OCI-LY7 (cell line): ENCODE measurements around the gene CLSTN2. TPM values are rescaled to one million over a fixed set of nuclear protein-coding genes. Genes with fewer than 3 reads are reported as not detected.

Experiments
- BruUV-seq: library from RNA; stranded (reverse); fragments of 400-500 nt; replicated peaks from 2 replicates; lab custom pipeline; 2021; lab: Mats Ljungman, UMichigan
- CTCF ChIA-PET: fragments of 300-600 bp; sonication (Branson Sonifier 250); formaldehyde crosslinking; loops from one replicate; lab custom pipeline; 2022; ENCODE audit warnings: antibody characterized with exemption; ENCODE audit not compliant: unreplicated experiment; lab: Charles Lee
- POLR2A ChIA-PET: fragments of 300-600 bp; sonication (Branson Sonifier 250); formaldehyde crosslinking; loops from one replicate; lab custom pipeline; 2022; ENCODE audit warnings: antibody characterized with exemption; lab: Charles Lee
- DNase-seq: peaks from one replicate; pipeline ENCODE4 v3.0.0-alpha.2; 2015; ENCODE audit warnings: low spot score
- H2AFZ ChIP-seq: fragments of 200-600 bp; sonication (generic), shearing (Covaris generic); 2 replicates; pipeline ENCODE4 v1.6.1; 2014; ENCODE audit warnings: mild to moderate bottlenecking, antibody characterized with exemption, low read length, moderate library complexity
- H3K27ac ChIP-seq: fragments of 200-600 bp; sonication (generic); 2 replicates; pipeline ENCODE4 v1.5.1; 2014; ENCODE audit warnings: mixed run types, low read depth, mild to moderate bottlenecking, moderate library complexity, low read length, inconsistent platforms; ENCODE audit not compliant: poor library complexity, severe bottlenecking
- H3K36me3 ChIP-seq: fragments of 200-600 bp; sonication (generic); 2 replicates; pipeline ENCODE4 v1.6.1; 2014; ENCODE audit warnings: mild to moderate bottlenecking, antibody characterized with exemption, low read length, moderate library complexity, mixed read lengths; ENCODE audit not compliant: insufficient read depth
- H3K4me1 ChIP-seq: fragments of 200-600 bp; sonication (generic); 2 replicates; pipeline ENCODE4 v1.5.1; 2014; ENCODE audit warnings: mild to moderate bottlenecking, low read length; ENCODE audit not compliant: insufficient read depth, poor library complexity, severe bottlenecking
- H3K4me2 ChIP-seq: fragments of 200-600 bp; sonication (generic); 2 replicates; pipeline ENCODE4 v1.6.1; 2014; ENCODE audit warnings: mild to moderate bottlenecking, low read length
- H3K4me3 ChIP-seq: fragments of 200-600 bp; sonication (generic); 2 replicates; pipeline ENCODE4 v1.5.1; 2014; ENCODE audit warnings: mild to moderate bottlenecking, low read depth, low read length; ENCODE audit not compliant: poor library complexity, severe bottlenecking
- H3K79me2 ChIP-seq: fragments of 200-600 bp; sonication (generic); 2 replicates; pipeline ENCODE4 v1.6.1; 2016; ENCODE audit warnings: low read depth, mild to moderate bottlenecking, low read length, moderate library complexity, mixed read lengths; ENCODE audit not compliant: insufficient read depth
- H3K9me2 ChIP-seq: fragments of 200-600 bp; sonication (generic); 2 replicates; pipeline ENCODE4 v1.6.1; 2016; ENCODE audit warnings: mild to moderate bottlenecking, low read length, mixed read lengths; ENCODE audit not compliant: insufficient read depth
- H3K9me3 ChIP-seq: fragments of 200-600 bp; sonication (generic); 2 replicates; pipeline ENCODE4 v1.6.1; 2014; ENCODE audit warnings: mild to moderate bottlenecking, mixed run types, low read length, mixed read lengths
- H4K20me1 ChIP-seq: fragments of 200-600 bp; sonication (generic); 2 replicates; pipeline ENCODE4 v1.6.1; 2014; ENCODE audit warnings: mild to moderate bottlenecking, antibody characterized with exemption, low read length, moderate library complexity, mixed read lengths; ENCODE audit not compliant: insufficient read depth
- EZH2phosphoT487 ChIP-seq: fragments of 200-600 bp; sonication (generic); IDR thresholded peaks from 2 replicates; pipeline ENCODE4 v1.6.1; 2018; ENCODE audit warnings: low read depth, borderline replicate concordance, mild to moderate bottlenecking, mixed run types, antibody characterized with exemption, low read length, moderate library complexity, mixed read lengths
- intact Hi-C: fragments of 100-400 bp; cut with micrococcal nuclease; formaldehyde crosslinking; loops from one replicate; pipeline ENCODE4 v1.10.0; 2022; ENCODE audit not compliant: unreplicated experiment
- total RNA-seq, 2 experiments: library from RNA; depleted of rRNA in 1 of 2; stranded (reverse); fragments of >200 nt in 1 of 2; shearing (Covaris generic) in 1 of 2; gene quantifications; 2 replicates each; pipeline ENCODE4 v1.2.3, GENCODE V29; 2014 to 2022
- TF ChIP-seq, protein P1 (sequence below): fragments of 200-600 bp; sonication (generic); conservative IDR thresholded peaks from 2 replicates; pipeline ENCODE4 v1.5.1; 2014; ENCODE audit warnings: mild to moderate bottlenecking, antibody characterized with exemption, low read length, moderate library complexity, mixed read lengths

CLSTN2 gene
- total RNA-seq, 2 experiments from 2014 or later: not detected

DNA sequence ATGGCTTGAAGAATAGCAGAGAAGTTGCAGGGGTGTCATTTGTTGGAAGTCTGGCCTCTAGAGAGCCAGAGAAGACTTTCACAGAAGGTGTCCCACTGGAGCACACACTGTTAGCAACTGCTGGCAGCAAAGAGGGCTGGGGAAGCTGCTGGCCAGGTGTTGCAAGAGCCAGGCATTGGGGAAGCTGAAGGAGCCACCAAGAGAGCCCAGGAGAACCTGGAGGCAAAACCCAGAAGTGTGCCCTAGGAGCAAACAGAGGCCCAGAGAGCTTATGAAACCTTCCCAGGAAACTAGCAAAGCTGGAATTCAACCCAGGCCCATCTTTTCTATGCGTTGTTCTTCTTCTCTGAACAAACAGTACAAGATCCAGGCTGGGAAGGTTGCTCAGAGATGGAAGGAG lies 610.2 kb downstream of the CLSTN2 start:
- Histone ChIP-seq H3K9me2 (no peaks in the 10 kb centered on the region), H3K4me1 (peaks cover 15% of the 10 kb centered on the region)
- no TSS peak for BruUV-seq

DNA sequence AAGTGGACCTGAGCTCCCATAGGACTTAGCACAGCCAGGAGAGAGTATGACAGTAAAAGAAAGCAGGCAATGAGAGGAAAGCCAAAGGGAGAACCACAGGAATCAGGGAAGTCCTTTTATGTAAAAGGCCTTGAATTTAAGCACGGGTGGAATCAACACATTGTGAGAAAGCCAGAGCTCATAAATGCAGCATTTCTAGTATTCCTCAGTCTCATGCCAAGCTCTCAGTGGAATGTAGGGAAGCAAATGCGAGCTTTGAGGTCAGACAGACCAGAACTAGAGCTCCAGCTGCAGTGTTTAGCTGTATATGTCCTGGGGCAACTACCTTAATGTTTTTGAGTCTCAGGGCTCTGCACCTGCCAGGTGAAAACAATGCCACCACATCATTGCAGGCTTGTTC lies 610.8 kb downstream of the CLSTN2 start:
- intact Hi-C loops: no loop called here
- no peak overlapping the region for H2AFZ ChIP-seq
- H3K27ac ChIP-seq: no peak overlapping the region
- H3K79me2 ChIP-seq: no peaks in the 10 kb centered on the region
- no peaks in the 10 kb centered on the region for H3K9me3 ChIP-seq
- ChIA-PET CTCF (no interaction called here), POLR2A (interaction anchor here (0.8 kb wide), 1 partner anchor 16 kb away, joined by 3 read pairs; no protein-coding TSS in a partner anchor)
- H3K36me3 ChIP-seq: no peaks in the 10 kb centered on the region
- H4K20me1 ChIP-seq: no peaks in the 10 kb centered on the region
- H3K4me1 ChIP-seq: peaks cover 9% of the 10 kb centered on the region
- no peak for DNase-seq
- H3K4me2 ChIP-seq: no peak overlapping the region
- H3K9me2 ChIP-seq: no peaks in the 10 kb centered on the region
- no peak overlapping the region for H3K4me3 ChIP-seq
- no TSS peak for BruUV-seq
- no peak for TF ChIP-seq EZH2phosphoT487
- TF ChIP-seq, protein P1, sequence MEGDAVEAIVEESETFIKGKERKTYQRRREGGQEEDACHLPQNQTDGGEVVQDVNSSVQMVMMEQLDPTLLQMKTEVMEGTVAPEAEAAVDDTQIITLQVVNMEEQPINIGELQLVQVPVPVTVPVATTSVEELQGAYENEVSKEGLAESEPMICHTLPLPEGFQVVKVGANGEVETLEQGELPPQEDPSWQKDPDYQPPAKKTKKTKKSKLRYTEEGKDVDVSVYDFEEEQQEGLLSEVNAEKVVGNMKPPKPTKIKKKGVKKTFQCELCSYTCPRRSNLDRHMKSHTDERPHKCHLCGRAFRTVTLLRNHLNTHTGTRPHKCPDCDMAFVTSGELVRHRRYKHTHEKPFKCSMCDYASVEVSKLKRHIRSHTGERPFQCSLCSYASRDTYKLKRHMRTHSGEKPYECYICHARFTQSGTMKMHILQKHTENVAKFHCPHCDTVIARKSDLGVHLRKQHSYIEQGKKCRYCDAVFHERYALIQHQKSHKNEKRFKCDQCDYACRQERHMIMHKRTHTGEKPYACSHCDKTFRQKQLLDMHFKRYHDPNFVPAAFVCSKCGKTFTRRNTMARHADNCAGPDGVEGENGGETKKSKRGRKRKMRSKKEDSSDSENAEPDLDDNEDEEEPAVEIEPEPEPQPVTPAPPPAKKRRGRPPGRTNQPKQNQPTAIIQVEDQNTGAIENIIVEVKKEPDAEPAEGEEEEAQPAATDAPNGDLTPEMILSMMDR: no peak

More for the DNA sequence above, 610.2 kb downstream of the CLSTN2 start:
- H3K79me2 ChIP-seq: no peaks in the 10 kb centered on the region
- no peak overlapping the region for H2AFZ ChIP-seq
- no peaks in the 10 kb centered on the region for H3K9me3 ChIP-seq
- CTCF ChIA-PET: no interaction called here
- no peak for DNase-seq
- no peak overlapping the region for H3K27ac ChIP-seq
- POLR2A ChIA-PET: interaction anchor here (0.8 kb wide), 1 partner anchor 15 kb away, joined by 3 read pairs; no protein-coding TSS in a partner anchor
- no peaks in the 10 kb centered on the region for H4K20me1 ChIP-seq
- intact Hi-C loops: no loop called here
- no peak for TF ChIP-seq EZH2phosphoT487
- TF ChIP-seq, protein P1: no peak
- H3K36me3 ChIP-seq: no peaks in the 10 kb centered on the region
- H3K4me3 ChIP-seq: no peak overlapping the region
- H3K4me2 ChIP-seq: no peak overlapping the region

DNA sequence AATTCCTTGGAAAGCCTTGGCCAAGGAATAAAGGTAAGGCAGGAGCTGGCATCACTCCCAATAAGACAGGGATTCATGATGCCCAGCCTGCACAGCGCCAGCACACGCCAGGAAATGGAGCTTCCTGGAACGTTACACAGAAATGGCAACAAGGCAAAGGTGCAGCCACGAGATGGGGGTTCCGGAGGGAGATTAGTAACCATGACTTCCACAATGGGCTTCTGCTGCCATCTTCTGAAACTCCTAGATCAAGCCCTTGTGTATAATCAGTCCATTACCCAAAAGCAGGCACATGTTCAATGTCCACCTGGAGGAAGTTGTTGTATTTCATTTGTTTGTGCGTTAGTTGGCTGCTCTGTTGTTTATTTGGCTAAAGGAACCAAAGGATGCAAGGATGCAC lies 611.7 kb downstream of the CLSTN2 start:
- no peaks in the 10 kb centered on the region for H3K36me3 ChIP-seq
- H3K4me3 ChIP-seq: no peak overlapping the region
- no TSS peak for BruUV-seq
- no peaks in the 10 kb centered on the region for H3K9me3 ChIP-seq
- CTCF ChIA-PET: no interaction called here
- TF ChIP-seq, protein P1: no peak
- no peak for TF ChIP-seq EZH2phosphoT487
- peaks cover under 1% of the 10 kb centered on the region for H3K4me1 ChIP-seq
- no peaks in the 10 kb centered on the region for H3K79me2 ChIP-seq
- POLR2A ChIA-PET: no interaction called here
- no peaks in the 10 kb centered on the region for H3K9me2 ChIP-seq
- H3K4me2 ChIP-seq: no peak overlapping the region
- no peak overlapping the region for H3K27ac ChIP-seq
- no peaks in the 10 kb centered on the region for H4K20me1 ChIP-seq
- H2AFZ ChIP-seq: no peak overlapping the region
- intact Hi-C loops: no loop called here
- no peak for DNase-seq
